ENCODE results near the gene USP36.

DNA sequence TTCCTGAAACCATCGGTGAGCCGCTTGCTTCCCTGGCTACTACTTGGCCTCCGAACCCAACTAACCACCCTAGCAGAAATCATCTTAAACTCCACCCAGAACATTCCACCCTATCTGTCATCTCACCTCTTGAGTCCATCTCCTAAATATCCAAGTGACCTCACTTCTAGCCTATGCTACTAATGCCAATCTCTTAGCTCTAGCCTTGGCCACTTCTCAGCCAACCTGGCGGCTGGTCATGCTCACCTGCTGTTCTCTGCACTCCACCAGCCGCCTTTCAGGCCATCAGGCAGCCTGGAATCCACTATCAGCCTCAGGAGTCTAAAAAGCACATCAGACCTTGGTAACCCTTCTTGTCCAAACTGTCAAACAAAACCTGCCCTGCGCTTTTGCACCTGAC lies 46.6 kb downstream of the USP36 start:
- TF ChIP-seq CTCF (conservative IDR thresholded peaks at IDR 0.05; ENCODE audit: low read length) (no peak), EZH2phosphoT487 (IDR thresholded peaks at IDR 0.05; ENCODE audit: borderline replicate concordance, low read depth, low read length) (no peak)

Measured in OCI-LY7 (cell line).